Measurements from ENCODE around the gene COL6A3.

Gene COL6A3

DNA sequence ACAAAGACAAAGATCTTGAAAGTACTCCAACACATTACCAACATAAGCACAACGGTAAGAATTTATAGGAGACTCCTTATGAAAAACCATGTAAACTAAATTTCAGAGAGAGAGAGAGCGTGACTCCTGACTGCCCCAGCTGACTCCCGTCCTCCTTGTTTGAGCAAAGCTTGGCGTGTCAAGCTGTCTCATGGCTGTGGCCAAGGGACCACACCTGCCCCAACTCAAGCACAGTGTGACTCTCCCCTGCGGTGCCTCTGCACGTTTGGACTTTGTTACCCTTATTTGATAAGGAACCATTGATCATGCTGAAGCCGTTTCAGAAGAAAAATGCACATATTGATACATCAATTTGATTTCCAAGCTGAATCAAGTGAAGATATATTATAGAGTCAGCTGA, 124.8 kb downstream of the COL6A3 start:
- DNase-seq = no peak

DNA sequence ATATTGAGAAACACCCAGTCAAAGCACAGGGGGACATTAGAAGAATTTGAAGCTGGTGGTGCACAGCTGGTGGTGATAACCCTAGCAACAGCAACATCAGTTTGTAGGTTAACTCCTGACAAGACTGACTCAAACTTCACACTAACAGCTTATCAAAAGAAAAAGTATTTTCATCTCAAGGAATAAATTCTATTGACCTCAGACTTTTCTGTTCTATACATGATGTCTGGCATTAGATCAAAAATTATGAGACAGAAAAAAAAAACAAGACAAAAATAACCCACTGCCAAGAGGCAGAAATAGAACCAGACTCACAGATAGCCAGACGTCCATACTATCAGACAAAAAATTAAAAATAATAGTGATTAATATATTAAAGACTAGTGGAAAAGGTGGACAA, 126.1 kb downstream of the COL6A3 start:
- DNase-seq = no peak

DNA sequence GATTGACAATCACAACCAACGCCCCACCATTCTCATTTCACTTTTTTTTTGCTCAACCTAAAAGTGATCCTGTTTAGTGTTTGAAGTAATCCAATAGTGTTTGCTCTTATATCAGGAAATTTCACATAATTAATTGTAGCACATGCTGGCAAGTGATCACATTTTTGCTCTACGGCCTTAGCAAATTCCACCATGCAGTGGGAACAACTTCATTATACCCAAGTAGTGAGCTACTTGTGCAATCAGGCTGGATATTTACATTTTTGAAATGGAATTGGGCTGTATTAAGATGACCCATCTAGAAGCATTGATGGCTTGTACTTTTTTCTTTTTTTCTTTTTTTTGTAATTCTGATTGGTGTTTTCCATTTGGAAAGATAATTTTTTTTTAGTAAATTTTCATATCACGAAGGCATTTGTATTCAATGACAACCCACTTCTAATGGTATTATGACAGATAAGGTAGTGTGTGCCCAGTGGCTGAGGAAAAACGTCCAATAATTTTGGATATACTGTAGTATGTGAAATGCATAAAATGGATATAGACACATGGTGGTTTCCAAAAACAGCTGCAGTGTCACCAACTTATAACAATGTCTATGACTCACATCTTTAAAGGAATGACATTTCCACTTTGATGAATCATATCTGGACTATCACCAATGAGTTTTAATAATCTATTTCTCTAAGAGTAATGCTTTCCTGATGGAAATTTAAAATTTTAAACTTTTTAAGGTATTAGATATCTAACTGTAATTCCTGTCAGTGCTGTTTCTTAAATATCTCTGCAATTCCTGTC, 130.6 kb downstream of the COL6A3 start:
- no peak for DNase-seq

DNA sequence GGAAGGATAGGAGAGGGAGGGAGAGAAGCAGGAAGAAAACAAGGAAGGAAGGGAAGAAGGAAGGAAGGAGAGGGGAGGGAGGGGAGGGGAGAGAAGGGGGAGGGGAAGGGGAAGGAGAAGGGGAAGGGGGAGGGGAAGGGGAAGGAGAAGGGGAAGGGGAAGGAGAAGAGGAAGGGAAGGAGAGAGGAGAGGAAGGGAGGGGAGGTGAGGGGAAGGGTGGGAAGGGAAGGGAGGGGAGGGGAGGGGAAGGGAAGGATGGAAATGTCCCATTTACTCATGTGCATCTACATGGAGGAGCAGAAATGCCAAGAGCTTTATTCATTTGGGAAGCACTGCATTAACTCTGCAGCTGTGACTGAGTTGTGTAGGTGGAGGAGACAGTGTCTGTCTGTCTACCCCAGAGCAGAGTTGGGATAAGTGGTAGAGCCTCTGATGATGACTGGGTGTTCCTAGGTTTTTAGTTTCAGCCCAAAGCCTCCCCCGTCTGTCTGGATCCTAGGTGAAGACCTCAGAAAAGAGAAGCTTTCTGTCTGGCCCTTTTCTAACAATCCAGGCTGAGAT, 131.3 kb downstream of the COL6A3 start:
- no peak for DNase-seq

DNA sequence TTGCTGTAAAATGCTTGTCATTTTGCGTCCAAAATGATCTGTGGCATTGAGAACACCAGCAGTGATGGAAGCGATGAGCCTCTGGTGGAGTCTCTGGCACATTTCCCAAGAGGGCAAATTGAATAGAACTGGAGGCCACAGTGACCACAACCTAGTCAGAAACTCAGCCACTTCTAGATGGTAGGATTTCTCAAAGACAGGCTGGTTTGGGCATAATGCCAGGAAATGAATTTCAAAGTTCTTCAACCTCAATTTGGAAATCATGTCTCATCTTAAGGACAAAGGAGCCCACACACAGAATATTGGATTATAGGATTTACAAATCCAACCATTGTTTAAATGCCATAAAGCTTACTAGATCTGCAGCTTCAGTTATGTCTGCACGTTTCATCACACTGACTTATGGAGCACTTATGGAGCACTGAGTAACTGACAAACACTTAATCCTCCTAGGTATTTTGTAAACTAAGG, 132.1 kb downstream of the COL6A3 start:
- DNase-seq = no peak

DNA sequence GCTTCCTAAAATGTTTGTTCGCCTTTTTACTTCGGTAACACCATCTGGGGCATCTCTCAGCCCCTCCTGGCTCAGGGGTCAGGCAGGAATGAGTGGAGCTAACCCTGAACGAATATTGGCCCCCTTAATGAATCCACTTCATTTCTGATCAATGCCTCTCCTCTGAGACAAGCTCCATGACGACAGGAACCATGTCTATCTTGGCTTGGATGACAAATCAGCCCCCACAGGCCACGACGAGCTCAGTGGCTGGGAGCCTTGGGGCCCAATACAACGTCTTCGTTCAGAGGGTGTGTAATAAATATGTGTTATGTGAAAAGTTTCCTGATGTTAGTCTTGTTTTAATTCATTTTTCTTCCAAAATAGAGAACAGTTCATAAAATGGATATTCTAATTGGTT, 133.0 kb downstream of the COL6A3 start:
- DNase-seq = no peak

DNA sequence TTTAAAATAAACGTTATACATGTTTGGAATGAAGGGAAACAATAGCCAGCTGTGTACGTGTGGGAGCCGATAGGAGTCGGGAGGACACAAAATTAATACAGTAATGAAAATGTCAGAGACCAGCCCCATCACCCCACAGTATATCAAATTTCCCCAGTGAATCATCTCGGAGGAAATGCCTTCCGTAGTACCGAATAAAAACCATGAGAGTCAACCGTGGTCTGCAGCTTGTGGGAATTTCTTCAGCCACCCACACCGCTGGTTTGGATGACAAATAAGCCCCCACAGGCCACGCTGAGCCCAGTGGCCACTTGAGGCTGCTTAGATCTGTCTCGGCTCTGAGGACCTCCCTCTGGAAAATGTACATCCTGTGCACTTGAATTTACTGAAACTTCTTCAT, 133.7 kb downstream of the COL6A3 start:
- DNase-seq = no peak

DNA sequence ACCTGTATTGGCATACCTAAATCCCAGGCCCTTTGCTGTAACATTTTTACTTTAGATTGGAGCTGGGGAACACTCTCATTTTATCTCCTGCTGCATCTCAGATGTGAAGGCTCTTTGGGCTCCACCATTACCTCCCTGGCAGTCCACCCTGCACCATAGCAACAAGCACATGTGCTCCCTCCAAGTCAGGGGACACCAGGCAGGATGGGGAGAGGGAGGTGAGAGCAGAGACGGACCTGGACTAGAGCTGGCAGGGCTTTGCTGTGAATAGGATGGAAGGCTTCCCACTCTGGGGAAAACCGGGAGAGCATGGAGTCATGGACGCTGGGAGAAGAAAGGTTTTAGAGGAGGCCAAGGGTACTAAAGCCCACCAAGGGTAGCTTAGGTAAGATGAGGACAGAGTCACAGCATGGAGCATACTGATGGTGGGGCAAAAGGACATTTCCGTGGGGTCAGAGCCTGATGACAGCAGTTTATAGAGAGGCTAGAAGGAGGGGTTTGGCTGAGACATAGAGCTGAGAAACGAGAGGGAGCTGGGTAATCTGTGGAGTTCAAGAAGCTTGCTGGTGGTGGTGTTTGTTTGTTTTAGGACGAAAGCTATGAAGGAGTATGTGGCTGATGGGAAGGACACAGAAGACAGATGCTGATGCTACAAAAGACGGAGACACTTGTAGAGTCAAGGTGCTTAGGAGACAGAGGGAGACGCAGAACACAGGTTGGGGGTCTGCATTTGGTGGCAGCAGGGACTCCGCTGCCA, 134.8 kb downstream of the COL6A3 start:
- no peak for DNase-seq

DNA sequence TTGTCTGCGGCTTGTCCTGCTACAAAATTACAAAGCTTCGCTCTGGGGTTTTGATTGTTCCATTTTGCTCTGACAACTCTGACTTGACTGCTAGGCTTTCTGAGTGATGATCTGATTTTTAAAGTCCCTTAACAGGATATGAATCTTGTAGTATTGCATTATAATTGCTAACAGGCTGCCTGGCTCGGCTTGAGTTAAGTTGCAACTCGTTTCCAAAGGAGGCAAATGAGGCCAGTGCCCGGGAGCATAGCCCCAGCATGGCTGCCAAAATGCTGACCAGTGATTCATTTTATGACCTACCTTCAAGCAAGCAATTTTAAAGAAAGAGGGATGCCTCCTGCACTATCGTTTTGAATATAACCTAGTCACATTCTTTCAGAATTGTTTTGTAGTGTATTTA, 135.4 kb downstream of the COL6A3 start:
- DNase-seq = no peak

DNA sequence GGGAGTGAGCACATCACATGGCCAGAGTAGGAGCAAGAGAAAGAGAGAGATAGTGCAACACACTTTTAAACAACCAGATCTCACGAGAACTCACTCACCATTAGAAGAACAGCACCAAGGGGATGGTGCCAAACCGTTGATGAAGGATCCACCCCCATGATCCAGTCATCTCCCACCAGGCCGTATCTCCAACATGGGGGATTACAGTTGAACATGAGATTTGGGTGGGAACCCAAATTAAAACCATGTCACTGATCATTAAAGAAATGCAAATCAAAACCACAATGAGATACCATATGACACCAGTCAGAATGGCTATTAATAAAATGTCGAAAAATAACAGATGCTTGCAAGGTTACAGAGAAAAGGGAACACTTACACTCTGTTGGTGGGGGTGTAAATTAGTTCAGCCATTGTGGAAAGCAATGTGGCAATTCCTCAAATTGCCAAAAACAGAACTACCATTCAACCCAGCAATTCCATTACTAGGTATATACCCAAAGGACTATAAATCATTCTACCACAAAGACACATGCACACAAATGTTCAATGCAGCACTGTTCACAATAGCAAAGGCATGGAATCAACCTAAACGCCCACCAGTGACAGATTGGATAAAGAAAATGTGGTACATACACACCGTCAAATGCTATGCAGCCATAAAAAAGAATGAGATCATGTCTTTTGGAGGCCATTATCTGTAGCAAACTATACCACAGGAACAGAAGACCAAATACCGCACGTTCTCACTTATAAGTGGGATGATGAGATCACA, 137.1 kb downstream of the COL6A3 start:
- no peak for DNase-seq
